CD8-positive, alpha-beta memory T cell (primary cell): ENCODE data around the gene F13B. TPM values are rescaled to one million over a fixed set of nuclear protein-coding genes. Genes with fewer than 3 reads are reported as not detected.
"Not testable (repeated sequence)": the region's sequence is repeated elsewhere in the genome, so short reads cannot be mapped to it uniquely, and the experiment has no call there.

Experiments
- CTCF ChIA-PET: fragments of 350-600 bp; sonication (Branson Sonifier 250); formaldehyde crosslinking; loops from one replicate; lab custom pipeline; 2021; ENCODE audit warnings: antibody characterized with exemption; lab: Charles Lee
- POLR2A ChIA-PET: fragments of 350-600 bp; sonication (Branson Sonifier 250); formaldehyde crosslinking; loops from one replicate; lab custom pipeline; 2021; ENCODE audit warnings: antibody characterized with exemption; lab: Charles Lee
- DNase-seq, 5 donors: peaks; one replicate each; pipeline versions ENCODE4 v3.0.0 to v3.0.0-alpha.2; 2020 to 2022; ENCODE audit warnings: mixed read lengths in 1 of 5
- H3K27ac ChIP-seq: one replicate; pipeline ENCODE4 v1.7.0; 2013; ENCODE audit warnings: low read depth, mild to moderate bottlenecking, low read length, moderate library complexity
- H3K27me3 ChIP-seq: 2 replicates; pipeline ENCODE4 v1.7.0; 2013; ENCODE audit warnings: low read length, mild to moderate bottlenecking; ENCODE audit not compliant: insufficient read depth, poor library complexity, severe bottlenecking
- H3K36me3 ChIP-seq: 2 replicates; pipeline ENCODE4 v1.7.0; 2013; ENCODE audit warnings: mild to moderate bottlenecking, low read length, moderate library complexity; ENCODE audit not compliant: insufficient read depth
- H3K4me1 ChIP-seq: 2 replicates; pipeline ENCODE4 v1.7.0; 2013; ENCODE audit warnings: mild to moderate bottlenecking, low read length, moderate library complexity; ENCODE audit not compliant: insufficient read depth
- H3K4me3 ChIP-seq: 2 replicates; pipeline ENCODE4 v1.7.0; 2013; ENCODE audit warnings: mild to moderate bottlenecking, low read length
- H3K9me3 ChIP-seq: 2 replicates; pipeline ENCODE4 v1.7.0; 2013; ENCODE audit warnings: mild to moderate bottlenecking, low read length
- H3K27ac Mint-ChIP-seq, 8 donors: one replicate each; pipeline ENCODE4 v1.8.0; 2020 to 2021; ENCODE audit warnings: mixed read lengths in 8 of 8, mild to moderate bottlenecking in 6 of 8, inconsistent platforms in 3 of 8, moderate library complexity in 3 of 8
- H3K27me3 Mint-ChIP-seq, 2 donors: one replicate each; pipeline ENCODE4 v1.8.0; 2020 to 2021; ENCODE audit warnings: mixed read lengths in 2 of 2, mild to moderate bottlenecking in 1 of 2, moderate library complexity in 1 of 2
- H3K36me3 Mint-ChIP-seq, 3 donors: one replicate each; pipeline ENCODE4 v1.8.0; 2020 to 2021; ENCODE audit warnings: mixed read lengths in 3 of 3, inconsistent platforms in 1 of 3, mild to moderate bottlenecking in 1 of 3
- H3K4me1 Mint-ChIP-seq, 3 donors: one replicate each; pipeline ENCODE4 v1.8.0; 2020 to 2021; ENCODE audit warnings: mixed read lengths in 3 of 3, inconsistent platforms in 1 of 3, mild to moderate bottlenecking in 1 of 3
- H3K4me3 Mint-ChIP-seq, 7 donors: one replicate each; pipeline ENCODE4 v1.8.0; 2020 to 2021; ENCODE audit warnings: mixed read lengths in 7 of 7, mild to moderate bottlenecking in 6 of 7, moderate library complexity in 4 of 7, inconsistent platforms in 2 of 7
- H3K9me3 Mint-ChIP-seq, 5 donors: one replicate each; pipeline ENCODE4 v1.8.0; 2020 to 2022; ENCODE audit warnings: mixed read lengths in 5 of 5, mild to moderate bottlenecking in 3 of 5, moderate library complexity in 2 of 5, inconsistent platforms in 1 of 5
- polyA plus RNA-seq: library from polyadenylated mRNA; unstranded; fragments of 300-500 nt; fragmentation: Illumina TruSeq; gene quantifications from one replicate; pipeline ENCODE4 v1.2.3, GENCODE V29; 2021
- total RNA-seq, 2 experiments: library from RNA; stranded (reverse); gene quantifications; one replicate each; pipeline ENCODE4 v1.2.3, GENCODE V29; 2021

Gene F13B, protein sequence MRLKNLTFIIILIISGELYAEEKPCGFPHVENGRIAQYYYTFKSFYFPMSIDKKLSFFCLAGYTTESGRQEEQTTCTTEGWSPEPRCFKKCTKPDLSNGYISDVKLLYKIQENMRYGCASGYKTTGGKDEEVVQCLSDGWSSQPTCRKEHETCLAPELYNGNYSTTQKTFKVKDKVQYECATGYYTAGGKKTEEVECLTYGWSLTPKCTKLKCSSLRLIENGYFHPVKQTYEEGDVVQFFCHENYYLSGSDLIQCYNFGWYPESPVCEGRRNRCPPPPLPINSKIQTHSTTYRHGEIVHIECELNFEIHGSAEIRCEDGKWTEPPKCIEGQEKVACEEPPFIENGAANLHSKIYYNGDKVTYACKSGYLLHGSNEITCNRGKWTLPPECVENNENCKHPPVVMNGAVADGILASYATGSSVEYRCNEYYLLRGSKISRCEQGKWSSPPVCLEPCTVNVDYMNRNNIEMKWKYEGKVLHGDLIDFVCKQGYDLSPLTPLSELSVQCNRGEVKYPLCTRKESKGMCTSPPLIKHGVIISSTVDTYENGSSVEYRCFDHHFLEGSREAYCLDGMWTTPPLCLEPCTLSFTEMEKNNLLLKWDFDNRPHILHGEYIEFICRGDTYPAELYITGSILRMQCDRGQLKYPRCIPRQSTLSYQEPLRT
- total RNA-seq: not detected
- polyA plus RNA-seq: not detected

DNA sequence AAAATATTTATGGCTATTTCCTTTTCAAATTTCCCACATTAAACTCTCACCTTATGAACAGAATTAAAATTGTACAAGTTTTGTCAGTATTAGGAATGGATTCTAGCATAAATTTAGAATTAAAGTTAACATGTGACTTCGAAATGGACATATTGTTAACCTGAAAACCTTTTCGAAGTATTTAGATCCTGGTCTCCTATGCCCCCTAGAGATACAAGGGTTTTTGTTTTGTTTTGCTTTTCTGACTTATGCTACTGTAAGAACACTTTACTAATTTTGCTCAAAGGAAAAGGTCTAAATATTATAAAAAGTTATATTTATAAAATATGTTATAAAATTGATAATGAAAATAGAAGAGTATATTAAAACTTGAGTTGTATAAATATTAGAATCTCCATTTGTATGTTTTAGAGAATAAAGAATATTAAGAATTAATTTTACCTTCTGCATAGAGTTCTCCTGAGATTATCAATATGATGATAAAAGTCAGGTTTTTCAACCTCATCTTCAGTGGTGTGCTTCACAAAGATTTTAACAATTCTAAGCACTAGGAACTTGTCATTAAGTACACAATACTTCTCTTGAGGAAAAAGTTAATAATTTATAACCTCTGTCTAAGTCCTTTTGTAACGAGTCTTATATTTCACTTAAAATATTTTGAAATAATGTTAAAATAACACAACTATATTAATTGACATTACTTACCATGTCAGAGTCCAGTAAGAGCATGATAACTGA, at the start of gene F13B:
TSS of gene F13B (minus strand) at position 542 of the 738 bp plus-strand sequence. CDS start at position 505, 37 bp downstream.
- no peak within 1 kb of the TSS for H3K4me3 Mint-ChIP-seq
- POLR2A ChIA-PET: no interaction called here
- H3K9me3 Mint-ChIP-seq: peaks cover 0 to 13% (median 6%) of the 10 kb centered on the region in 5 donors
- H3K4me1 Mint-ChIP-seq: no peaks in the 10 kb centered on the region
- no peak within 1 kb of the TSS for H3K4me3 ChIP-seq
- H3K9me3 ChIP-seq: no peaks in the 10 kb centered on the region
- DNase-seq: no peak
- peaks cover 0 to 7% (median 0%) of the 10 kb centered on the region in 3 donors for H3K36me3 Mint-ChIP-seq
- no peaks in the 10 kb centered on the region for H3K36me3 ChIP-seq
- CTCF ChIA-PET: no interaction called here
- no peak within 1 kb of the TSS for H3K27ac ChIP-seq
- H3K27ac Mint-ChIP-seq: no peak within 1 kb of the TSS
- H3K27me3 Mint-ChIP-seq: peaks cover 0 to 19% of the 10 kb centered on the region in 2 donors
- no peaks in the 10 kb centered on the region for H3K27me3 ChIP-seq
- H3K4me1 ChIP-seq: no peaks in the 10 kb centered on the region

DNA sequence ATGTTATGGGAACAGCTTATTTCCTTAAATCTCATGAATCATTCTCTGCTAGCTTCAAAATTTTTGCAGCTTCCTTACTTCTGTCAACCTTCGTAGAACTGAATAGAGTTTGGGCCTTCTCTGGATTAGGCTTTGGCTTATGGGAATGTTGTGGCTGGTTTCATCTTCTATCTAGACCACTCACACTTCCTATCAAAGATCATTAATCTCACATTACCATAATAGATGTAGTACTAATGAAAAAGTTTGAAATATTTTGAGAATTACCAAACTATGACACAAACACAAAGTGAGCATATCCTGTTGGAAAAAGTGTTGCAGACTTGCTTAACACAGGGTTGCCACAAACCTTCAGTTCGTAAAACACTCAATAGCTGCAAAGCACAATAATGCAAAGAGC, 49.1 kb upstream of the F13B start:
- no peaks in the 10 kb centered on the region for H3K27me3 Mint-ChIP-seq
- no peak overlapping the region for H3K4me3 ChIP-seq
- peaks cover 0 to 3% (median 0%) of the 10 kb centered on the region in 3 donors for H3K36me3 Mint-ChIP-seq
- POLR2A ChIA-PET: no interaction called here
- CTCF ChIA-PET: no interaction called here
- H3K27ac ChIP-seq: no peak overlapping the region
- no peaks in the 10 kb centered on the region for H3K9me3 Mint-ChIP-seq
- no peak for DNase-seq
- H3K27me3 ChIP-seq: no peaks in the 10 kb centered on the region
- no peak overlapping the region for H3K27ac Mint-ChIP-seq
- no peaks in the 10 kb centered on the region for H3K9me3 ChIP-seq
- no peak overlapping the region for H3K4me3 Mint-ChIP-seq
- no peaks in the 10 kb centered on the region for H3K4me1 ChIP-seq
- no peaks in the 10 kb centered on the region for H3K36me3 ChIP-seq
- H3K4me1 Mint-ChIP-seq: peaks cover 0 to 21% (median 0%) of the 10 kb centered on the region in 3 donors

DNA sequence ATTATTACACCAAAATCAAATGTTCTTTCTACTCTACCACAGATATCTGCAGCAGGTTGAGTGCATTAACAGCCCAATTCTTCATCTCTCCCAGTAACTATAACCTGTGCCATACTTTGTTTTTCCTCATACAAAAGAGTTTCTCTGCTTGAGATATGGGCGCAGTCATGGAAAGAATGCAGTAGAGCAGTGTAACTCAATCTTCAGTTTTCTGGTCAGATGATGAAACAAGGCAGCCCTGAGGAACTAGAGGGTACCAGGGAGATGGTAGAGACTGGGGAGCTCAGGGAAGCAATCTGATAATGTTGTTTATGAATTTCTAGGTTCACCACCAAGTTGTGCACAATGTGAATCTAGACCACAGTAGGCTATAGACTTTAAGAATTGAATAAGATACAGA, 39.8 kb upstream of the F13B start:
- ChIA-PET POLR2A (no interaction called here), CTCF (no interaction called here)
- no peak overlapping the region for H3K27ac ChIP-seq
- no peaks in the 10 kb centered on the region for H3K4me1 ChIP-seq
- H3K36me3 ChIP-seq: no peaks in the 10 kb centered on the region
- no peak for DNase-seq
- Mint-ChIP-seq H3K4me1 (peaks cover 0 to 16% (median 5%) of the 10 kb centered on the region in 3 donors), H3K27ac (no peak overlapping the region), H3K27me3 (no peaks in the 10 kb centered on the region), H3K4me3 (no peak overlapping the region), H3K36me3 (peaks cover 0 to under 1% (median 0%) of the 10 kb centered on the region in 3 donors), H3K9me3 (no peaks in the 10 kb centered on the region)
- H3K9me3 ChIP-seq: no peaks in the 10 kb centered on the region
- H3K27me3 ChIP-seq: no peaks in the 10 kb centered on the region
- H3K4me3 ChIP-seq: no peak overlapping the region

DNA sequence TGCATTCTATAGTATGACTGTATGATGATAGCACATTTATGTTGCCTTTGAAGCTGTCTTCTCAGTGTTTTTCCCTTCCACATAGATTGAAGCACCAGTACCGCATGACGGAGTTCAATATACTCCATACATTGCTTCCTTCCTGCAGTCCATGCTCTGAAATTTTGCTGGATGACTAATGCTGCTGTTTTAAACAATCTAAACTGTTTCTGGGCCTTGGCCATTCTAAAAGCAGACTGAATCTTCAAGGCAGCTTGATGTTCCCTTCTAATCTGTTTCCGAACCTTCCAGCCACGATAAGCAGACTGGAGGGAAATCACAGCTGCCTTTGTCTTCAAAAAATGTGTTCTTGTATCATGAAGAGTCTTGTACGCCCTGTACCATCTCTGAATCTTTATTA, 36.2 kb upstream of the F13B start:
- no peaks in the 10 kb centered on the region for H3K27me3 Mint-ChIP-seq
- H3K4me1 ChIP-seq: no peaks in the 10 kb centered on the region
- H3K27ac Mint-ChIP-seq: no peak overlapping the region
- ChIA-PET CTCF (no interaction called here), POLR2A (no interaction called here)
- H3K9me3 ChIP-seq: no peaks in the 10 kb centered on the region
- no peak overlapping the region for H3K4me3 Mint-ChIP-seq
- H3K27me3 ChIP-seq: no peaks in the 10 kb centered on the region
- no peaks in the 10 kb centered on the region for H3K9me3 Mint-ChIP-seq
- H3K36me3 Mint-ChIP-seq: no peaks in the 10 kb centered on the region
- H3K4me3 ChIP-seq: no peak overlapping the region
- DNase-seq: no peak
- no peaks in the 10 kb centered on the region for H3K36me3 ChIP-seq
- peaks cover 12 to 26% (median 21%) of the 10 kb centered on the region in 3 donors for H3K4me1 Mint-ChIP-seq
- H3K27ac ChIP-seq: no peak overlapping the region

DNA sequence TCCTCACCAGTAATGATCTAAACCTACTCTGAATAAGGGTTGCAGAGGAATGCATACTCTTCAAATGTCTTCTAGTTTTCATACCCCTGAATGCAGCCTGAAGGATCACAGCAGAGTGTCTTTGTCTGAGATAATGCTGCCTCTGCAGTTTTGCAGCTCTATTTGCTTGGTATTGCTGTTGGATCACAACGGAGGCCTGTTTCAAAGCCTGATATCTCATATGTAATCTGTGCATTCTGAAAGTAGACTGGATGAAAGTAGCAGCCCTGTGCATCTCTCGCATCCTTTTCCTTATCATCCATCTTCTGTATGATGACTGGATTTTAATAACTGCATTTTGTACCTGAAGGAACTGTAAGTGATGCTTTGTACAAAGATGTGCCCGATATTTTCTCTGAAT, 34.9 kb upstream of the F13B start:
- no peaks in the 10 kb centered on the region for H3K9me3 Mint-ChIP-seq
- no peak overlapping the region for H3K27ac Mint-ChIP-seq
- no peaks in the 10 kb centered on the region for H3K9me3 ChIP-seq
- no peak overlapping the region for H3K4me3 Mint-ChIP-seq
- CTCF ChIA-PET: no interaction called here
- POLR2A ChIA-PET: no interaction called here
- no peak overlapping the region for H3K27ac ChIP-seq
- H3K27me3 ChIP-seq: no peaks in the 10 kb centered on the region
- no peak for DNase-seq
- H3K27me3 Mint-ChIP-seq: no peaks in the 10 kb centered on the region
- H3K4me1 ChIP-seq: no peaks in the 10 kb centered on the region
- peaks cover 12 to 26% (median 21%) of the 10 kb centered on the region in 3 donors for H3K4me1 Mint-ChIP-seq
- H3K36me3 ChIP-seq: no peaks in the 10 kb centered on the region
- no peak overlapping the region for H3K4me3 ChIP-seq
- no peaks in the 10 kb centered on the region for H3K36me3 Mint-ChIP-seq

DNA sequence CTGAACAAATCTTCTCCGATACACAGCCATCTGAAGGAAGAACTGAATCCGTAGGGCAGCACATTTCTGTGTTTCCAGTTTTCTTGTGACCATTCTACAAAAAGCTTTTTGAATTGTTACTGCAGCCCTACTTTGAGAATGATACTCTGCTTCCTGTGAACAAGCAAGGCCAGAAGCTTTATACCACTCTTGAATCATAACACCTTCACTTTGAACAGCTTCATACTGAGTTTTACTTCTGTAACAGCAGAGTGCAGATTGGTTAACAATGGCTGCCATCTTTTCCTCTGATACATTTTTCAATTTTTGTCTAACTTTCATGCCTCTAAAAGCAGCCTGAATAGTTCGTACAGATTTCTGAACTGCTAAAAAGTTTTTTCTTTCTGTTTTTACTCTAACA, 33.6 kb upstream of the F13B start:
- Histone ChIP-seq H3K4me1 (no peaks in the 10 kb centered on the region), H3K9me3 (no peaks in the 10 kb centered on the region), H3K36me3 (no peaks in the 10 kb centered on the region), H3K4me3 (no peak overlapping the region), H3K27ac (no peak overlapping the region), H3K27me3 (no peaks in the 10 kb centered on the region)
- Mint-ChIP-seq H3K9me3 (no peaks in the 10 kb centered on the region), H3K36me3 (no peaks in the 10 kb centered on the region), H3K27ac (peak overlapping the region in 2 of 8 donors; percentile 10 to 18), H3K4me3 (peak overlapping the region in 1 of 7 donors; percentile 24), H3K27me3 (no peaks in the 10 kb centered on the region), H3K4me1 (peaks cover 12 to 33% (median 27%) of the 10 kb centered on the region in 3 donors)
- CTCF ChIA-PET: no interaction called here
- POLR2A ChIA-PET: no interaction called here
- no peak for DNase-seq

DNA sequence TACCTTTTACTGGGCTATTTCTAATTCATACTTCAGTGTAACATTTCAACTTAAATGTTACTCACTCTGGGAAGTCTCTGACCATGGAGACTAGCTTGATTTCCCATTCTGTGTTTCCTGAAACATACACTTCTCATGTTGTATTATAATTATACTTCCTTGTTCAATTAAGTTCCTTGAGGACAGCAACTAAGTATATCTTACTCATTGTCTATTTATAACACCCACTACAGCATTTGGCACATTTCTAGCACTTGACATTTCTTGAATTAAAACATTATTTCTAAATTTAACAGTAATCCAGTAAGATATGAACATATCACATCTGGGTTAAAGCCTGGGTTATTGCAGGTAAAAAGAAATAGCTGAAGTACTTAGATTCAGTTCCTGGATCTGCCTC, 32.4 kb upstream of the F13B start:
- no peak overlapping the region for H3K27ac Mint-ChIP-seq
- H3K4me3 ChIP-seq: no peak overlapping the region
- H3K27me3 ChIP-seq: no peaks in the 10 kb centered on the region
- no peak overlapping the region for H3K4me3 Mint-ChIP-seq
- no peaks in the 10 kb centered on the region for H3K36me3 Mint-ChIP-seq
- POLR2A ChIA-PET: no interaction called here
- DNase-seq: no peak
- H3K4me1 ChIP-seq: no peaks in the 10 kb centered on the region
- CTCF ChIA-PET: no interaction called here
- H3K9me3 Mint-ChIP-seq: no peaks in the 10 kb centered on the region
- no peaks in the 10 kb centered on the region for H3K27me3 Mint-ChIP-seq
- H3K4me1 Mint-ChIP-seq: peaks cover 12 to 37% (median 27%) of the 10 kb centered on the region in 3 donors
- no peak overlapping the region for H3K27ac ChIP-seq
- no peaks in the 10 kb centered on the region for H3K9me3 ChIP-seq
- no peaks in the 10 kb centered on the region for H3K36me3 ChIP-seq

DNA sequence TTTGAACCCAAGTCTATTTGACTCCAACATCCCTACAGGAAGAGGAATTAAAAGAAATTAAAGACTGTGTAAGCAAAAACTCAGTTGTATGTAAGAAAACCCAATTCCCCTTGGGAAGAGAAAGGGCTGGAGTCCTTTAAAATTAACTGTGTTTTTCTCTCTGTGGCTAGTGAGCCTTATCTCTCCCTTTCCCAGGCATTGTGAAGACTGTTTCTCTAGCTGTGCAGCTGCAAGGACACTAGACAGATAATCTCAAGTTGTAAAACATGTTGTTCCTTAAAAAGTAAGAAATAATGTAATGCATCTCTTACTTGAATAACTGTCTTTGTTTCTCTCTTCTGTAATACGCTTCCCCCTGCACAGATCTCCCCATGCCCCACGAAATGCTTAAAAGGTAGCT, 29.9 kb upstream of the F13B start:
- H3K27me3 Mint-ChIP-seq, H3K27me3 ChIP-seq, POLR2A ChIA-PET, H3K36me3 ChIP-seq, H3K4me1 ChIP-seq, H3K9me3 Mint-ChIP-seq, H3K36me3 Mint-ChIP-seq, H3K9me3 ChIP-seq, CTCF ChIA-PET, DNase-seq, H3K4me3 ChIP-seq, H3K4me3 Mint-ChIP-seq: not testable (repeated sequence)
- peaks cover 12 to 35% (median 23%) of the 10 kb centered on the region in 3 donors for H3K4me1 Mint-ChIP-seq
- peak overlapping the region; percentile 7 for H3K27ac ChIP-seq
- H3K27ac Mint-ChIP-seq: peak overlapping the region in 2 of 8 donors; percentile 52 to 54
